Natural killer cell (primary cell): ENCODE measurements around the gene LACRT. TPM values are rescaled to one million over a fixed set of nuclear protein-coding genes. Genes with fewer than 3 reads are reported as not detected.
"Not testable (repeated sequence)": the region's sequence is repeated elsewhere in the genome, so short reads cannot be mapped to it uniquely, and the experiment has no call there.

Experiments
- ATAC-seq, 3 donors: fragments of 150-1000 bp in 2 of 3; fragments of 200-7000 bp in 1 of 3; cut with Tn5 transposase; 1 replicate in 1 of 3; 2 replicates in 2 of 3; pipeline ENCODE4 v1.10.0; 2021; ENCODE audit warnings: mild to moderate bottlenecking in 2 of 3, moderate library complexity in 2 of 3
- DNase-seq, 2 donors: peaks; one replicate each; pipeline versions ENCODE4 v3.0.0 to v3.0.0-alpha.2; 2013 to 2021; ENCODE audit warnings: mixed read lengths in 1 of 2
- H3K27ac ChIP-seq: one replicate; pipeline ENCODE4 v1.5.1; 2013; ENCODE audit warnings: mild to moderate bottlenecking, low read length
- H3K27me3 ChIP-seq: one replicate; pipeline ENCODE4 v1.6.1; 2013; ENCODE audit warnings: low read length; ENCODE audit not compliant: control insufficient read depth, insufficient read depth
- H3K36me3 ChIP-seq: one replicate; pipeline ENCODE4 v1.6.1; 2013; ENCODE audit warnings: low read length; ENCODE audit not compliant: control insufficient read depth, insufficient read depth
- H3K4me1 ChIP-seq: one replicate; pipeline ENCODE4 v1.6.1; 2013; ENCODE audit warnings: low read length; ENCODE audit not compliant: control insufficient read depth, insufficient read depth
- H3K4me3 ChIP-seq: one replicate; pipeline ENCODE4 v1.5.1; 2013; ENCODE audit warnings: low read length
- H3K9me3 ChIP-seq: one replicate; pipeline ENCODE4 v1.6.1; 2013; ENCODE audit warnings: low read length; ENCODE audit not compliant: control insufficient read depth, insufficient read depth
- H3K27ac Mint-ChIP-seq, 2 donors: one replicate each; pipeline ENCODE4 v1.8.0; 2022; ENCODE audit warnings: mild to moderate bottlenecking in 2 of 2, mixed read lengths in 2 of 2, moderate library complexity in 1 of 2
- H3K27me3 Mint-ChIP-seq, 2 donors: one replicate each; pipeline ENCODE4 v1.8.0; 2022; ENCODE audit warnings: low read depth in 2 of 2, mixed read lengths in 2 of 2
- H3K36me3 Mint-ChIP-seq: one replicate; pipeline ENCODE4 v1.8.0; 2022; ENCODE audit warnings: mixed read lengths
- H3K4me1 Mint-ChIP-seq, 2 donors: one replicate each; pipeline ENCODE4 v1.8.0; 2022; ENCODE audit warnings: mixed read lengths in 2 of 2
- H3K4me3 Mint-ChIP-seq: one replicate; pipeline ENCODE4 v1.8.0; 2022; ENCODE audit warnings: mild to moderate bottlenecking, moderate library complexity, mixed read lengths
- H3K9me3 Mint-ChIP-seq, 2 donors: one replicate each; pipeline ENCODE4 v1.8.0; 2022; ENCODE audit warnings: mixed read lengths in 2 of 2
- WGBS: methylation state at CpG from one replicate; pipeline ENCODE4 v1.1.7; 2013; ENCODE audit warnings: missing lambda C conversion rate; ENCODE audit not compliant: insufficient coverage; 5-methylcytosine and 5-hydroxymethylcytosine counted together
- intact Hi-C: fragments of 100-400 bp; cut with micrococcal nuclease; formaldehyde crosslinking; loops from one replicate; pipeline ENCODE4 v1.14.2; 2022
- total RNA-seq, 4 donors: library from RNA; stranded (reverse); fragments of 120-200 nt in 1 of 4; gene quantifications; one replicate each; pipeline versions ENCODE4 v1.2.3 to v1.2.4, GENCODE V29; 2013 to 2022
- TF ChIP-seq, protein P1 (sequence below): fragments of 200-600 bp; IDR thresholded peaks from one replicate; pipeline ENCODE4 v1.8.0; 2022; ENCODE audit warnings: antibody characterized with exemption

Gene LACRT
- total RNA-seq, 3 donors from 2014 or later (not counting 1 experiment from before 2014, with no cell fraction given), result not detected

GRCh38 chr12:54678131-54678530, 43.4 kb upstream of the LACRT start:
- no peak overlapping the region for H3K27ac ChIP-seq
- no peaks in the 10 kb centered on the region for H3K4me1 Mint-ChIP-seq
- H3K4me1 ChIP-seq, result no peaks in the 10 kb centered on the region
- no peak for ATAC-seq
- no peak overlapping the region for H3K27ac Mint-ChIP-seq
- no peaks in the 10 kb centered on the region for H3K9me3 ChIP-seq
- no peaks in the 10 kb centered on the region for H3K36me3 ChIP-seq
- TF ChIP-seq, protein P1, sequence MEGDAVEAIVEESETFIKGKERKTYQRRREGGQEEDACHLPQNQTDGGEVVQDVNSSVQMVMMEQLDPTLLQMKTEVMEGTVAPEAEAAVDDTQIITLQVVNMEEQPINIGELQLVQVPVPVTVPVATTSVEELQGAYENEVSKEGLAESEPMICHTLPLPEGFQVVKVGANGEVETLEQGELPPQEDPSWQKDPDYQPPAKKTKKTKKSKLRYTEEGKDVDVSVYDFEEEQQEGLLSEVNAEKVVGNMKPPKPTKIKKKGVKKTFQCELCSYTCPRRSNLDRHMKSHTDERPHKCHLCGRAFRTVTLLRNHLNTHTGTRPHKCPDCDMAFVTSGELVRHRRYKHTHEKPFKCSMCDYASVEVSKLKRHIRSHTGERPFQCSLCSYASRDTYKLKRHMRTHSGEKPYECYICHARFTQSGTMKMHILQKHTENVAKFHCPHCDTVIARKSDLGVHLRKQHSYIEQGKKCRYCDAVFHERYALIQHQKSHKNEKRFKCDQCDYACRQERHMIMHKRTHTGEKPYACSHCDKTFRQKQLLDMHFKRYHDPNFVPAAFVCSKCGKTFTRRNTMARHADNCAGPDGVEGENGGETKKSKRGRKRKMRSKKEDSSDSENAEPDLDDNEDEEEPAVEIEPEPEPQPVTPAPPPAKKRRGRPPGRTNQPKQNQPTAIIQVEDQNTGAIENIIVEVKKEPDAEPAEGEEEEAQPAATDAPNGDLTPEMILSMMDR, result no peak
- peaks cover 2% of the 10 kb centered on the region for H3K27me3 ChIP-seq
- DNase-seq, result no peak
- H3K4me3 Mint-ChIP-seq, result no peak overlapping the region
- no peak overlapping the region for H3K4me3 ChIP-seq
- H3K27me3 Mint-ChIP-seq, result peaks cover 30 to 54% of the 10 kb centered on the region in 2 donors
- intact Hi-C loops, result no loop called here
- WGBS, result 86% methylated on average over 5 of the region's 5 CpGs
- no peaks in the 10 kb centered on the region for H3K9me3 Mint-ChIP-seq
- no peaks in the 10 kb centered on the region for H3K36me3 Mint-ChIP-seq

GRCh38 chr12:54667945-54668344, 33.2 kb upstream of the LACRT start:
- no peak overlapping the region for H3K27ac ChIP-seq
- no peaks in the 10 kb centered on the region for H3K9me3 ChIP-seq
- Mint-ChIP-seq H3K4me3 (no peak overlapping the region), H3K4me1 (no peaks in the 10 kb centered on the region), H3K36me3 (no peaks in the 10 kb centered on the region), H3K27me3 (peaks cover 23 to 56% of the 10 kb centered on the region in 2 donors), H3K27ac (no peak overlapping the region), H3K9me3 (no peaks in the 10 kb centered on the region)
- WGBS, result 92% methylated on average over 5 of the region's 5 CpGs
- DNase-seq (no peak), ATAC-seq (no peak)
- H3K36me3 ChIP-seq, result no peaks in the 10 kb centered on the region
- intact Hi-C loops, result no loop called here
- H3K27me3 ChIP-seq, result no peaks in the 10 kb centered on the region
- TF ChIP-seq, protein P1, result no peak
- no peak overlapping the region for H3K4me3 ChIP-seq
- no peaks in the 10 kb centered on the region for H3K4me1 ChIP-seq

DNA sequence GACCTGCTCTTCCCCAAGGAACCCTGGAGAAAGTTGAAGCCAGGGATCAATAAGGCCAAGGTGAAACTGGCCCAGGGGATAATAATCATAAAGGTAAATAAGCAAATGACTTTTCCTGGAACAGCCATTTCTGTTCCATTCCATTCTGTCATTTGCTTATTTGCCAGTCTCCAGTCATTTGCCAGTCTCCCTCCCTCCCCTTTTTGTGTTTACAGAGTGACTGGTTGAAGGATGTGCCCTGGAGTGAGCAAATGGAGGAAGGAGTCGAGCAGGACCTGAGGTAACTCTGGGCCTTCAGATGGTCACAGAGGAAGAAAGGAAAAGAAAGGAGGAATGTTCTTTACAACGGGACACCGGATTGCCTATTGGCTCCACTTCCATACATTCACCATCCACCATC, 31.3 kb upstream of the LACRT start:
- no peak overlapping the region for H3K27ac ChIP-seq
- intact Hi-C loops, result no loop called here
- no peaks in the 10 kb centered on the region for H3K4me1 ChIP-seq
- no peak overlapping the region for H3K4me3 ChIP-seq
- DNase-seq (no peak), ATAC-seq (no peak)
- no peaks in the 10 kb centered on the region for H3K9me3 ChIP-seq
- TF ChIP-seq, protein P1, result no peak
- Mint-ChIP-seq H3K36me3 (no peaks in the 10 kb centered on the region), H3K4me1 (no peaks in the 10 kb centered on the region), H3K27ac (no peak overlapping the region), H3K9me3 (no peaks in the 10 kb centered on the region), H3K27me3 (peaks cover 19 to 42% of the 10 kb centered on the region in 2 donors), H3K4me3 (no peak overlapping the region)
- no peaks in the 10 kb centered on the region for H3K27me3 ChIP-seq
- WGBS, result 60% methylated on average over 1 of the region's 3 CpGs
- H3K36me3 ChIP-seq, result no peaks in the 10 kb centered on the region

DNA sequence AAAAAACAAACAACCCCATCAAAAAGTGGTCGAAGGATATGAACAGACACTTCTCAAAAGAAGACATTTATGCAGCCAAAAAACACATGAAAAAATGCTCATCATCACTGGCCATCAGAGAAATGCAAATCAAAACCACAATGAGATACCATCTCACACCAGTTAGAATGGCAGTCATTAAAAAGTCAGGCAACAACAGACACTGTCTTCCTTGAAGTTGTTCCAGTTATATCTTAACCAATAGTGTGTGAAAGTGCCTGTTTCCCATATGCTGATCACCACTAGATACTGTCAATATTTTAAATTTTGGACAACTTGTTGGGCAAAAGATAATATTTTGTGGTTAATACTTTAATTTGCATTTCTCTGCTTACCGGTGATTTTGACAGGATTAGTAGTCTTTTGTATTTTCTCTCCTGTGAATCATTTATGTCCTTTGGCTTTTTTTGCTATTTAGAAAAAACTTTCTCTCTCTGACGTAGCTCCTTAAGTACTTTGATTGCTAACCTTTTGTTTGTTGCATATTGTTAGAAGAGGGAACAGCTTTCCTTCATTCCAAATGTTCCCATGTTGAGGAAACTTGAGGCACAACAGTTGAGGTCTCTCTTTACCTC, 30.4 kb upstream of the LACRT start:
- H3K27me3 ChIP-seq, DNase-seq, H3K27ac ChIP-seq, H3K36me3 ChIP-seq, H3K4me1 ChIP-seq, H3K36me3 Mint-ChIP-seq, H3K27ac Mint-ChIP-seq, H3K9me3 ChIP-seq, ATAC-seq, H3K4me1 Mint-ChIP-seq, H3K4me3 Mint-ChIP-seq, H3K9me3 Mint-ChIP-seq, H3K4me3 ChIP-seq, intact Hi-C loops: not testable (repeated sequence)
- 78% methylated on average over 1 of the region's 3 CpGs for WGBS
- H3K27me3 Mint-ChIP-seq, result peaks cover 18 to 33% of the 10 kb centered on the region in 2 donors
